Heart left ventricle (tissue), 16 donors: ENCODE results near the gene DLGAP4. TPM values are rescaled to one million over a fixed set of nuclear protein-coding genes. Genes with fewer than 3 reads are reported as not detected.

Source experiments
- ATAC-seq, 4 donors: fragments of 200-7000 bp; cut with Tn5 transposase; one replicate each; pipeline ENCODE4 v1.9.1; 2020 to 2022; ENCODE audit warnings: moderate library complexity in 4 of 4, mild to moderate bottlenecking in 3 of 4, moderate number of reproducible peaks in 1 of 4
- DNase-seq, 5 donors: peaks; one replicate each; pipeline ENCODE4 v3.0.0-alpha.2; 2020
- H3K27ac ChIP-seq, 12 donors: fragments of 200-600 bp; sonication (generic) in 4 of 12; one replicate each; pipeline versions ENCODE4 v1.5.0 to v1.8.0; 2016 to 2022; ENCODE audit warnings: mild to moderate bottlenecking in 2 of 12
- H3K27me3 ChIP-seq, 9 donors: fragments of 200-600 bp; sonication (generic) in 2 of 9; one replicate each; pipeline versions ENCODE4 v1.5.1 to v1.8.0; 2016 to 2022; ENCODE audit warnings: mild to moderate bottlenecking in 3 of 9
- H3K36me3 ChIP-seq, 9 donors: fragments of 200-600 bp; sonication (generic) in 2 of 9; one replicate each; pipeline versions ENCODE4 v1.5.0 to v1.8.0; 2018 to 2022; ENCODE audit warnings: mild to moderate bottlenecking in 2 of 9
- H3K4me1 ChIP-seq, 12 donors: fragments of 200-600 bp; sonication (generic) in 4 of 12; one replicate each; pipeline versions ENCODE4 v1.5.0 to v1.8.0; 2016 to 2022; ENCODE audit warnings: mild to moderate bottlenecking in 3 of 12
- H3K4me3 ChIP-seq, 12 donors: fragments of 200-600 bp; sonication (generic) in 4 of 12; one replicate each; pipeline versions ENCODE4 v1.5.0 to v1.8.0; 2017 to 2022; ENCODE audit warnings: mild to moderate bottlenecking in 9 of 12, moderate library complexity in 4 of 12
- H3K9me3 ChIP-seq, 12 donors: fragments of 200-600 bp; sonication (generic) in 4 of 12; one replicate each; pipeline versions ENCODE4 v1.5.0 to v1.8.0; 2016 to 2022; ENCODE audit warnings: mild to moderate bottlenecking in 1 of 12
- POLR2A ChIP-seq, 2 donors: fragments of 450-650 bp; IDR thresholded peaks; one replicate each; pipeline ENCODE4 v1.6.1; 2017; ENCODE audit warnings: antibody characterized with exemption in 2 of 2, mild to moderate bottlenecking in 2 of 2, moderate library complexity in 2 of 2
- WGBS, 4 donors: extraction: QIAGEN DNeasy Blood & Tissue Kit in 2 of 4; methylation state at CpG; one replicate each; pipeline versions ENCODE4 v1.1.5 to v1.1.7; 2013 to 2018; 5-methylcytosine and 5-hydroxymethylcytosine counted together
- intact Hi-C, 10 donors: fragments of 100-400 bp; cut with DNase I; formaldehyde crosslinking; loops; one replicate each; pipeline versions ENCODE4 v1.11.1 to v1.14.2; 2022
- polyA plus RNA-seq, 2 donors: library from polyadenylated mRNA; stranded (reverse); fragments of 200-250 nt; gene quantifications; one replicate each; pipeline ENCODE4 v1.2.3, GENCODE V29; 2013
- total RNA-seq, 9 donors: library from RNA; depleted of rRNA in 2 of 9; stranded (reverse); fragments of >200 nt in 2 of 9; fragmentation: NEBNext Ultra II Directional in 3 of 9; extraction: Animal tissue kit (Norgen Biotek cat#: 25700) in 3 of 9; gene quantifications; one replicate each; pipeline versions ENCODE4 v1.1.0 to v1.2.4, GENCODE V29; 2016 to 2023
- TF ChIP-seq, protein P1 (sequence below), 12 donors: fragments of 200-600 bp; sonication (generic) in 4 of 12; IDR thresholded peaks; one replicate each; pipeline versions ENCODE4 v1.5.0 to v1.8.0; 2018 to 2022; ENCODE audit warnings: antibody characterized with exemption in 12 of 12, mild to moderate bottlenecking in 5 of 12
- donor health status: ischemic (EF 13 %, LVEDD 7.1; RV severe dilation, severe dysfunction).
- donor health status: healthy with polysubstance abuse.
- donor health status: DM: no; HTN: yes; CAD: no.
- donor health status: DM: no; HTN: no; CAD: no.
- donor health status: ischemic (EF 25% LVEDD 6.9; RV normal size, moderate dysfunction).
- donor health status: ischemic (EF 25% LVEDD 5.7; RV mildly dilated, moderate dysfunction).
- donor health status: healthy.
- donor health status: DM: yes; HTN: yes; CAD: no.
- donor health status: ischemic (EF 35%, LVEDD 5.7; RV mildly dilated, moderate dysfunction).
- donor health status: nonischemic (EF 11% LVEDD 7.7; RV severe dilation, severe dysfunction).
- donor health status: DM: yes; HTN: yes; CAD: no.
- donor health status: PGD.
- donor health status: ischemic (EF 29% LVEDD 5.4; RV normal size, mild dysfunction).
- donor health status: nonischemic (EF 23%, LVEDD 6.1; RV moderate dilation, normal function).

DLGAP4 gene
- total and polyA plus RNA-seq, 11 donors: 25.6 to 76.7 (median 55.1) TPM

DNA sequence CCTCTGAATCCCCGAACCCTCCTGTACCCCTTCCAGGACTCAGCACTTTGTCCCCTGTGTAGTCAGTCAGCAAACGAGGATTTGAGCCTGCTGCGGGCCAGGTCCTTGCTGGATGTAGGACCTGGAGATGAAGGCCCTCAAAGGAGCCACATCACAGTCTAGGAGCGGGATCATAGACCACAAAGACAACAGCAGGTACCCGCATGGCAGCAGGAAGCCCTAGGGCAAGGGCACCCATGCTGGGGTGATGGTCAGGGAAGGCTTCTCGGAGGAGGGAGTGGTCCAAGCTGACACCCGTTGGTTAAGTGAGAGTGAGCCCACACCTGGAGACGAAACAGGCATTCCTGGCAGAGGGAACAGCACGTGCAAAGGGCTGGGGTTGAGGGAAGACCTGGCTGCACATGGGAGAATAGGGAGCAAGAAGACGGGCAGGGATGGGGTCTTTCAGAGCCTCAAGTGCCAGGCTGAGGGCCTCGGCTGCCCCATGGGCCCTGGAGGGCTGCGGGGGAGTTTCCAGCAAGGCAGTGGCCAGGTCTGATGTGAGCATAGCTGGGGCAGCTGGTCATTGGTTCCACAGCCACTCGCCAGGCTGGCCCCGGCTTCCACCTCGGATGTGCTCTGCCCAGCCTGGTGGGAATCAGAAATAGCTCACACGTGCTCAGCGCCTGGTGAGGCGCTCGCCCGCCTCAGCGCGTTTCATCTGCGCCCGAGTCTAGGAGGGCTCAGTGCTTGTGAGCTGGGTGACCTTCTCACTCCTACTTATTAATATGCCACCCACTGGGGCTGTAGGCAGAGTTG, 15.0 kb downstream of the DLGAP4 start:
- intact Hi-C loops: loop anchor here in 1 of 10 donors (10.0 kb wide), 1 partner anchor 64 kb away; no protein-coding TSS in a partner anchor
- H3K4me3 ChIP-seq: no peak overlapping the region
- WGBS, 4 donors: 75 to 83% (median 79%) methylated on average over 20 to 24 of the region's 24 CpGs
- H3K27me3 ChIP-seq: peaks cover 0 to 8% (median 0%) of the 10 kb centered on the region in 9 donors
- TF ChIP-seq, protein P1, sequence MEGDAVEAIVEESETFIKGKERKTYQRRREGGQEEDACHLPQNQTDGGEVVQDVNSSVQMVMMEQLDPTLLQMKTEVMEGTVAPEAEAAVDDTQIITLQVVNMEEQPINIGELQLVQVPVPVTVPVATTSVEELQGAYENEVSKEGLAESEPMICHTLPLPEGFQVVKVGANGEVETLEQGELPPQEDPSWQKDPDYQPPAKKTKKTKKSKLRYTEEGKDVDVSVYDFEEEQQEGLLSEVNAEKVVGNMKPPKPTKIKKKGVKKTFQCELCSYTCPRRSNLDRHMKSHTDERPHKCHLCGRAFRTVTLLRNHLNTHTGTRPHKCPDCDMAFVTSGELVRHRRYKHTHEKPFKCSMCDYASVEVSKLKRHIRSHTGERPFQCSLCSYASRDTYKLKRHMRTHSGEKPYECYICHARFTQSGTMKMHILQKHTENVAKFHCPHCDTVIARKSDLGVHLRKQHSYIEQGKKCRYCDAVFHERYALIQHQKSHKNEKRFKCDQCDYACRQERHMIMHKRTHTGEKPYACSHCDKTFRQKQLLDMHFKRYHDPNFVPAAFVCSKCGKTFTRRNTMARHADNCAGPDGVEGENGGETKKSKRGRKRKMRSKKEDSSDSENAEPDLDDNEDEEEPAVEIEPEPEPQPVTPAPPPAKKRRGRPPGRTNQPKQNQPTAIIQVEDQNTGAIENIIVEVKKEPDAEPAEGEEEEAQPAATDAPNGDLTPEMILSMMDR (IDR thresholded peaks at IDR 0.05): no peak
- no peak for TF ChIP-seq POLR2A (IDR thresholded peaks at IDR 0.05)
- no peaks in the 10 kb centered on the region for H3K36me3 ChIP-seq
- peaks cover 0 to 21% (median 12%) of the 10 kb centered on the region in 12 donors for H3K9me3 ChIP-seq
- H3K4me1 ChIP-seq: no peaks in the 10 kb centered on the region
- H3K27ac ChIP-seq: no peak overlapping the region
- DNase-seq: no peak
- no peak for ATAC-seq

DNA sequence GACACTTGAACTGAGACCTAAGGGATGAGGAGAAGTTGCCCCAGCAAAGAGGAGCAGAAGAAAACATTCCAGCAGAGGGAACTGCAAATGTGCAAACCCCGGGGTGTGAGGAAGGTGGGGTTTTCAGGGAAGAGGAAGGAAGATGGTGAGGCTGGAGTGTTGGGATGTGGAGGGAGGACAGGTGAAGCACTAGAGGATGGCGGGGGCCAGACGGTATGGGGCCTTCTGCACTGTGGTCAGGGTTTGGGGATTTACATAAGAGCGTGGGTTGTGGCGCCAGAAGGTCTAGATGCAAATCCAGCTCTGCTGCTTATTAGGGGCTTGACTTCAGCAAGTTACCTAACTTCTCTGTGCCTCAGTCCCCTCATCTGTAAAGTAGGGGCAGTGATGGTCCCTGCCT, 16.0 kb downstream of the DLGAP4 start:
- intact Hi-C loops: loop anchor here in 1 of 10 donors (10.0 kb wide), 1 partner anchor 63 kb away; no protein-coding TSS in a partner anchor
- ATAC-seq (no peak), DNase-seq (no peak)
- WGBS, 4 donors: 61 to 75% (median 73%) methylated on average over 5 of the region's 5 CpGs
- no peaks in the 10 kb centered on the region for H3K4me1 ChIP-seq
- no peaks in the 10 kb centered on the region for H3K36me3 ChIP-seq
- H3K4me3 ChIP-seq: no peak overlapping the region
- peaks cover 0 to 8% (median 0%) of the 10 kb centered on the region in 9 donors for H3K27me3 ChIP-seq
- TF ChIP-seq, protein P1 (IDR thresholded peaks at IDR 0.05): no peak
- TF ChIP-seq POLR2A (IDR thresholded peaks at IDR 0.05): no peak
- H3K27ac ChIP-seq: no peak overlapping the region
- peaks cover 0 to 30% (median 12%) of the 10 kb centered on the region in 12 donors for H3K9me3 ChIP-seq

DNA sequence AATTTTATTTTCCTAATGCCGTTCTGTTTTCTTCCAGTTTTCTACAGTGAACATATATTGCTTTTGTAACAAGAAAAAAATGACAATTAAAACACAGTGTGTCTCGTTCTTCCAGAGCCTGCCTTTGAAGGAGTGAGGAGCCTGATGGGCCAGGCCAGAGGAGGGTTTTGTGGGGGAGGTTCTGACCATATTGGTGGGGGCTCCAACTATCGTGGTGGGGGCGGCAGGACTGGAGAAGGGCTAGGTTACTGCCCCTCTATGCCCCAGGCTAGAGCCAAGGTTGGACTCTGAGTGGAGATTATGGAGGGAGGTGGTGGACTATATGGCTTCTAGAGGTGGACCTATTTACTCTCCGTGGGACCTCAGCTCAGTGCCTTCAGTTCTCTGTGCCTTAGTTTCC, 24.0 kb downstream of the DLGAP4 start:
- Histone ChIP-seq H3K27me3 (peaks cover 0 to 39% (median 13%) of the 10 kb centered on the region in 9 donors), H3K9me3 (peaks cover 0 to 24% (median 9%) of the 10 kb centered on the region in 12 donors), H3K4me3 (no peak overlapping the region), H3K27ac (no peak overlapping the region), H3K4me1 (no peaks in the 10 kb centered on the region), H3K36me3 (no peaks in the 10 kb centered on the region)
- TF ChIP-seq, protein P1 (IDR thresholded peaks at IDR 0.05): no peak
- TF ChIP-seq POLR2A (IDR thresholded peaks at IDR 0.05): no peak
- DNase-seq (peak in 2 of 5 donors; percentile 6 to 14), ATAC-seq (no peak)
- 81 to 82% (median 82%) methylated on average over 5 of the region's 5 CpGs for WGBS, 4 donors
- intact Hi-C loops: loop anchor here in 1 of 10 donors (10.0 kb wide), 1 partner anchor 65 kb away; no protein-coding TSS in a partner anchor

DNA sequence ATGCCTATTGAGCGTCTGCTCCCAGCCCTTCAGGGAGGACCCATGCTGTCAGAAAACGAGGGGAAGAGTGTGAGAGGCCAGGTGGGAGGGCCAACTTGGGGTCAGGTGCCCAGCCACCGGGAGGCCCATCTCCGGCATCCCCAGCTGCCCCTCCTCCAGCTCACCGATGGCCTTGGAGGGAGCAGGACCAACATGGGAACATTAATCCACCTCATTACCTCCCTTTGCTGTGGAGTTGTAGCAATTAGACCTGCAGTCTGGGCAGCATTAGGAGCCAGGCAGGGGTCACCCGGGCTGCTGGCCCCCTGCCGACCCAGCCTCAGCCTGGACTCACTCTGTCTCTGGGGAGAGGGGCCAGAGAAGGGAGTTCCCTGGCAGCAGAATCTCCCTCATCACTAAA, 25.1 kb downstream of the DLGAP4 start:
- H3K27ac ChIP-seq: no peak overlapping the region
- WGBS, 4 donors: 20 to 33% (median 24%) methylated on average over 7 of the region's 7 CpGs
- no peaks in the 10 kb centered on the region for H3K36me3 ChIP-seq
- intact Hi-C loops: loop anchor here in 1 of 10 donors (10.0 kb wide), 1 partner anchor 64 kb away; no protein-coding TSS in a partner anchor
- TF ChIP-seq POLR2A (IDR thresholded peaks at IDR 0.05): no peak
- TF ChIP-seq, protein P1 (IDR thresholded peaks at IDR 0.05): no peak
- H3K4me1 ChIP-seq: no peaks in the 10 kb centered on the region
- H3K9me3 ChIP-seq: peaks cover 0 to 12% (median 0%) of the 10 kb centered on the region in 12 donors
- no peak for DNase-seq
- no peak for ATAC-seq
- H3K27me3 ChIP-seq: peaks cover 0 to 48% (median 16%) of the 10 kb centered on the region in 9 donors
- no peak overlapping the region for H3K4me3 ChIP-seq
